ENCODE measurements around the gene STAT4. TPM values are rescaled to one million over a fixed set of nuclear protein-coding genes. Genes with fewer than 3 reads are reported as not detected.

Gene STAT4
- polyA plus RNA-seq, 1 of the 3 experiments (the other 2 are of a cell fraction), result 0.12 TPM

DNA sequence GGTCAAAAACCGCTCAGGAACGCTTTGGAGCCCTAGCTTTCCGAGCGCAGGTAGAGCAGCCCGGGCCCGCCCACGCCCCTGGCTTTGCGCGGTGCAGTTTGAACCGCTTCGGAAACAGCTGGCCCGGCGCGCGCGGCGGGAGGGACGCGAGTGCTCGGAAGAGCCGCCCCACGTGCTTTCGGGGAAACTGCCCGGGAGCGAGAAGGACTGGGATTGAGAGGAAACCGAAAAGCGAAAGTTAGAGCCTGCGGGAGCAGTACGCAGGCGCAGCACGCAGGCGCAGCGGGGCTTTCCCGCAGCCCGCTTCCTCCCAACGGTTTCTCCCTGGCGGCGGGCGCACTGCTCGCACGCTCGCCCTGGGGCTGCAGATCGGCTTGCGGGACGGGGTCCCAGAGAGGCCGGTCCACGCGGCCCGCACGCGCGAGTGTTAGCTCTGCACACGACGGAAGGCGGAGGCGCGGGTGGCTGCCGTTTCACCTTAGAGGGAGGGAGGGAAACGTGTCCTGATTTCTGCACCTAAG, 130.5 kb downstream of the STAT4 start (continued):
- TF ChIP-seq JUND (IDR thresholded peaks at IDR 0.05), result peak; percentile 85
- TF ChIP-seq, protein P1, sequence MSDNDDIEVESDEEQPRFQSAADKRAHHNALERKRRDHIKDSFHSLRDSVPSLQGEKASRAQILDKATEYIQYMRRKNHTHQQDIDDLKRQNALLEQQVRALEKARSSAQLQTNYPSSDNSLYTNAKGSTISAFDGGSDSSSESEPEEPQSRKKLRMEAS (IDR thresholded peaks at IDR 0.05; ENCODE audit: low read depth), result peak; percentile 100
- TF ChIP-seq YY1 (IDR thresholded peaks at IDR 0.05; ENCODE audit: low read depth), result 0 out of 2 replicates have a peak, but pooled peaks have one; percentile 14
- TF ChIP-seq, protein P2, sequence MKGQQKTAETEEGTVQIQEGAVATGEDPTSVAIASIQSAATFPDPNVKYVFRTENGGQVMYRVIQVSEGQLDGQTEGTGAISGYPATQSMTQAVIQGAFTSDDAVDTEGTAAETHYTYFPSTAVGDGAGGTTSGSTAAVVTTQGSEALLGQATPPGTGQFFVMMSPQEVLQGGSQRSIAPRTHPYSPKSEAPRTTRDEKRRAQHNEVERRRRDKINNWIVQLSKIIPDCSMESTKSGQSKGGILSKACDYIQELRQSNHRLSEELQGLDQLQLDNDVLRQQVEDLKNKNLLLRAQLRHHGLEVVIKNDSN (IDR thresholded peaks at IDR 0.05; ENCODE audit: borderline replicate concordance, low read depth), result peak; percentile 95
- peak; percentile 78 for TF ChIP-seq GABPA (IDR thresholded peaks at IDR 0.05; ENCODE audit: low read depth)
- TF ChIP-seq TCF12 (IDR thresholded peaks at IDR 0.05), result peak; percentile 84
- peak; percentile 90 for TF ChIP-seq FOXM1 (IDR thresholded peaks at IDR 0.05; ENCODE audit: low read depth)
- TF ChIP-seq, protein P3, sequence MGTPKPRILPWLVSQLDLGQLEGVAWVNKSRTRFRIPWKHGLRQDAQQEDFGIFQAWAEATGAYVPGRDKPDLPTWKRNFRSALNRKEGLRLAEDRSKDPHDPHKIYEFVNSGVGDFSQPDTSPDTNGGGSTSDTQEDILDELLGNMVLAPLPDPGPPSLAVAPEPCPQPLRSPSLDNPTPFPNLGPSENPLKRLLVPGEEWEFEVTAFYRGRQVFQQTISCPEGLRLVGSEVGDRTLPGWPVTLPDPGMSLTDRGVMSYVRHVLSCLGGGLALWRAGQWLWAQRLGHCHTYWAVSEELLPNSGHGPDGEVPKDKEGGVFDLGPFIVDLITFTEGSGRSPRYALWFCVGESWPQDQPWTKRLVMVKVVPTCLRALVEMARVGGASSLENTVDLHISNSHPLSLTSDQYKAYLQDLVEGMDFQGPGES (IDR thresholded peaks at IDR 0.05; ENCODE audit: low read depth, low read length), result no peak
- TF ChIP-seq RAD21 (IDR thresholded peaks at IDR 0.05; ENCODE audit: low read length), result no peak
- peak; percentile 56; the same call in 1 of the 2 replicates for TF ChIP-seq NFIC (IDR thresholded peaks at IDR 0.05; ENCODE audit: borderline replicate concordance)

DNA sequence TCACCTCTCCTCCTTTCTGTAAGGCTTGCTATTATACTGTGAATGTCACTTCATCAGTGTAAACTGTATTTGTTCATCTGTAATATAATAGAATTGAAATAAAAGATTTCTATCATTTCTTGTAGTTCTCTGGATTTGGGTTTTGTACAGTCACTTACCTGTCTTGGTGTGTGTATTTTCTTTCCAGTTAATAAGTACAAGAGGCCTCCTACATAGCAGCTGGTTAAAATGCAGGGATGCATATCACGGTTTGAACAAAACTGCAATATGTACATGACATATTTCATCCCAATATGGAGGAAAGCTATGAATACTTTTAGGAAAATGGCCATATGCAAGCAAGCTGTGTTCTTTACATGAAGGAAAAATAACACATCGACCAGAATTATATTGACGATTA, 131.4 kb downstream of the STAT4 start:
- peak overlapping the region; percentile 72; the same call in 1 of the 2 replicates for H2AFZ ChIP-seq (ENCODE audit: low read depth)

More for the DNA sequence above, 131.4 kb downstream of the STAT4 start:
- Histone ChIP-seq H4K20me1 (ENCODE audit: insufficient read depth) (no peaks in the 10 kb centered on the region), H3K27ac (ENCODE audit: low read depth in 2 of 2, low read length in 1 of 2) (no peak overlapping the region), H3K9ac (no peak overlapping the region), H3K4me1 (ENCODE audit: control insufficient read depth in 1 of 2, insufficient read depth in 2 of 2, low read depth in 1 of 2, low read length in 1 of 2) (peaks cover 0 to 13% of the 10 kb centered on the region in 2 experiments; a peak in 3 of 4 replicates), H3K79me2 (ENCODE audit: insufficient read depth) (no peaks in the 10 kb centered on the region), H3K4me2 (0 out of 2 replicates have a peak overlapping the region, but pooled peaks have one; percentile 78), H3F3A (replicated peaks; ENCODE audit: insufficient read depth) (peaks cover 5% of the 10 kb centered on the region), H3K4me3 (ENCODE audit: low read depth in 2 of 2, low read length in 1 of 2) (no peak overlapping the region), H3K9me2 (no peaks in the 10 kb centered on the region), H3K27me3 (ENCODE audit: insufficient read depth) (no peaks in the 10 kb centered on the region), H3K36me3 (replicated peaks in 1 of 2; ENCODE audit: control insufficient read depth in 1 of 2, insufficient read depth in 2 of 2, low read length in 1 of 2) (no peaks in the 10 kb centered on the region), H3K9me3 (no peaks in the 10 kb centered on the region)
- DNase-seq, result no peak
- POLR2A ChIA-PET, result no interaction called here
- TF ChIP-seq JUND (IDR thresholded peaks at IDR 0.05), result no peak
- no peak for TF ChIP-seq FOXJ3 (CRISPR knock-in tag; IDR thresholded peaks at IDR 0.05)
- TF ChIP-seq FOSL2 (IDR thresholded peaks at IDR 0.05; ENCODE audit: borderline replicate concordance, low read depth), result no peak
- TF ChIP-seq RCOR1 (IDR thresholded peaks at IDR 0.05; ENCODE audit: low read length), result no peak
- TF ChIP-seq, protein P4, sequence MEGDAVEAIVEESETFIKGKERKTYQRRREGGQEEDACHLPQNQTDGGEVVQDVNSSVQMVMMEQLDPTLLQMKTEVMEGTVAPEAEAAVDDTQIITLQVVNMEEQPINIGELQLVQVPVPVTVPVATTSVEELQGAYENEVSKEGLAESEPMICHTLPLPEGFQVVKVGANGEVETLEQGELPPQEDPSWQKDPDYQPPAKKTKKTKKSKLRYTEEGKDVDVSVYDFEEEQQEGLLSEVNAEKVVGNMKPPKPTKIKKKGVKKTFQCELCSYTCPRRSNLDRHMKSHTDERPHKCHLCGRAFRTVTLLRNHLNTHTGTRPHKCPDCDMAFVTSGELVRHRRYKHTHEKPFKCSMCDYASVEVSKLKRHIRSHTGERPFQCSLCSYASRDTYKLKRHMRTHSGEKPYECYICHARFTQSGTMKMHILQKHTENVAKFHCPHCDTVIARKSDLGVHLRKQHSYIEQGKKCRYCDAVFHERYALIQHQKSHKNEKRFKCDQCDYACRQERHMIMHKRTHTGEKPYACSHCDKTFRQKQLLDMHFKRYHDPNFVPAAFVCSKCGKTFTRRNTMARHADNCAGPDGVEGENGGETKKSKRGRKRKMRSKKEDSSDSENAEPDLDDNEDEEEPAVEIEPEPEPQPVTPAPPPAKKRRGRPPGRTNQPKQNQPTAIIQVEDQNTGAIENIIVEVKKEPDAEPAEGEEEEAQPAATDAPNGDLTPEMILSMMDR (IDR thresholded peaks at IDR 0.05), result no peak
- CTCF ChIA-PET, result interaction anchor here (0.8 to 1.3 kb wide), 2 partner anchors 12 to 169 kb away, joined by 3 read pairs; no protein-coding TSS in a partner anchor
- 94% methylated on average over 3 of the region's 3 CpGs for WGBS (ENCODE audit: low lambda C conversion rate)
